ENCODE results near the gene KRTAP19-3.

GRCh38 chr21:30487336-30487735, 4.5 kb downstream of the KRTAP19-3 start, which contains the start of gene KRTAP19-2:
- TF ChIP-seq, protein P1, sequence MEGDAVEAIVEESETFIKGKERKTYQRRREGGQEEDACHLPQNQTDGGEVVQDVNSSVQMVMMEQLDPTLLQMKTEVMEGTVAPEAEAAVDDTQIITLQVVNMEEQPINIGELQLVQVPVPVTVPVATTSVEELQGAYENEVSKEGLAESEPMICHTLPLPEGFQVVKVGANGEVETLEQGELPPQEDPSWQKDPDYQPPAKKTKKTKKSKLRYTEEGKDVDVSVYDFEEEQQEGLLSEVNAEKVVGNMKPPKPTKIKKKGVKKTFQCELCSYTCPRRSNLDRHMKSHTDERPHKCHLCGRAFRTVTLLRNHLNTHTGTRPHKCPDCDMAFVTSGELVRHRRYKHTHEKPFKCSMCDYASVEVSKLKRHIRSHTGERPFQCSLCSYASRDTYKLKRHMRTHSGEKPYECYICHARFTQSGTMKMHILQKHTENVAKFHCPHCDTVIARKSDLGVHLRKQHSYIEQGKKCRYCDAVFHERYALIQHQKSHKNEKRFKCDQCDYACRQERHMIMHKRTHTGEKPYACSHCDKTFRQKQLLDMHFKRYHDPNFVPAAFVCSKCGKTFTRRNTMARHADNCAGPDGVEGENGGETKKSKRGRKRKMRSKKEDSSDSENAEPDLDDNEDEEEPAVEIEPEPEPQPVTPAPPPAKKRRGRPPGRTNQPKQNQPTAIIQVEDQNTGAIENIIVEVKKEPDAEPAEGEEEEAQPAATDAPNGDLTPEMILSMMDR (conservative IDR thresholded peaks at IDR 0.05): no peak
- no peak for TF ChIP-seq ZFX (IDR thresholded peaks at IDR 0.05)
